Measurements from ENCODE around the gene RPP30. TPM values are rescaled to one million over a fixed set of nuclear protein-coding genes. Genes with fewer than 3 reads are reported as not detected.
"Not testable (repeated sequence)": the region's sequence is repeated elsewhere in the genome, so short reads cannot be mapped to it uniquely, and the experiment has no call there.

RPP30 gene
- polyA plus RNA-seq, 1 donor: 63.4 TPM

DNA sequence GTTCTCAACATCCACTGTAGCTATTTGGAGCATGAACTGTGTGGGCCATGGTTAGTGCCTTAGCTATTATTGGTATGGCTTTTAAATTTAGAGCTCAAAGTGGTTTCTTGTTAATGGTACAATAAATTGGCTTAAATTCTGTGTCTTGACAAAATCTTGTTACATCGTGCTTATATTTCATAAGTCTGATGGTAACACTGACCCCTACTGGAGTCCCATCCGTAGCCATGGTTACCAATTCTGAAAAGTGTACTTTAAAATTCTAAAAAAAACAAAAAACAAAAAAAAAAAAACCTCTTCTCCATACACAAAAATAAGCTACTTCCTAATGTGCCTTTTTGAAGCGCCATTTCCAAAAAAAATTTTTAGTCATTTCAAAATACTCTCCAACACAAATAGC, 6.4 kb upstream of the RPP30 start:
- no peak for DNase-seq

DNA sequence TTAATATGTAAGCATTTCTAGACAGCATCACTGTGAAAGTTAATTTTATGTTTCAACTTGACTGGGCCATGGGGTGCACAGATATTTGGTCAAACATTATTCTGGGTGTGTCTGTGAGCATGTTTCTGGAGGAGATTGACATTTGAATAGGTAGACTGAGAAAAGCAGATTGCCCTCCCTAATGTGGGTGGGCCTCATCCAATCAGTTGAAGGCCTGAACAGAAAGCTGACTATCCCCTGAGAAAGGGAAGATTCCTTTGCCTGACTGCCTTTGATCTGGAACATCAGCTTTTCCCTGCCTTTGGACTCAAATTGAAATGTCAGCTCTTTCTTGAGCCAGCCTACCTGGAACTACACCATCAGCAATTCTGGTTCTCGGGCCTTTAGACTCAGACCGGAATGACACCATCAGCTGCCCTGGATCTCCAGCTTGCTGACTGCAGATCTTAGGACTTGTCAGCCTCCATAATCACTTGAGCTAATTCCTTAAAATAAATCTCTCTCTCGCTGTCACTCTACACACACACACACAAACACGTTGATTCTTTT, 5.7 kb upstream of the RPP30 start:
- DNase-seq: no peak

DNA sequence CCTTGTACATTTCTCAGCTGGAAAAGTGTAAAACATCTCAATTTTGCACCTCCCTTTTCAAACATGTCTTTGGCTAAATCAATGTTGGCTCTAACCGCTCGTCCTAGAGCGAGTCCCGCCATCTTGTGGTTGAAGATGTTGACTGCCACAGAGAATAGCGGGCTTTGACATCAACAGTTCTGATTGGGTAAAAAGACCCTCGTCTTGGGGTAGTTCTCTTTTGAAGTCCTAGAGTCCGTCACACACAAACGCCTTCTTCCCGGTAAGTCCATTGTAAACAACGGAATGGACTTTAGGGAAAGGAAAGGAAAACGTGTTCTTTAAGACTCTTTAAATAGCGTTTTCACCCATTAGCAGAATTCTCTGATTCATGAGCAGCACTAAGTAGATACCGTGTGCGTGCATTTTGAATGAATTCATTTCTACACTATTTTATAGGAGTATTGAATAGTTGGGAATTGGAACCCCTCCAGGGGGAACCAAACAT, 452 bp upstream of the RPP30 start:
- DNase-seq: peak; percentile 71

DNA sequence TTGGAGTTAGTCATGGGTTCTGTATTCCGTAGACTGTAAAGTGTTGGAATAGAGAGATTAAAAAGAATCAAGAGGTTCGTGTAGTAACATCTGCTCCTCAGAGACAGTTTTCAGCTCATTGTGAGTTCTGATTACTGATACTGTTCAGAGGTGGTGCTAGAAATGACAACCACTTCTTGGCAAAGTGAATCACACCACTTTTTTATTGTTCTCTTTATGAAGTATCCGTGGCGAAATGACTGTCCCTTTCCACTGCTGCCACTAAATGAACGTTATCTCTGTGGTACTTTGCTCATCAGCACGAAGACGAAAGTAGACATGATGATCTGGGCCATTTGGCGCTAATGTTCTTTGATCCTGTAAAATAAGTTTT, 860 bp downstream of the RPP30 start:
- no peak for DNase-seq

DNA sequence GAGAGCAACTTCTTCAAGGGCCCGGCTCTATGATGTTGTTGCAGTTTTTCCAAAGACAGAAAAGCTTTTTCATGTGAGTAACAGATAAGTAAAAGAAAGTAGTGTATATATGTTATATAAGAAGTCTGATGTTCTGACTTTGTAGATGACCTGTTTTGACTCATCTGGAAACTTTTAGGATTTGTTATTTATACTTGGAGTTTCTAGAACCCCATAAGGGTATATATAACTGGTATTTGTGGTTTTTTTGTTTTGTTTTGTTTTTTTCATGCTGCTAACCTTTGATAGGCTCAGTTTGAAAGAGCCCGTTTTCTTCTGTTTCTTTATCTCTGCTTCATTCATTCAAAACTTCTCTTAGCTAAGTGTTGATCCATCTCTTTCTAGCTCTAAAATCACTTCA, 7.3 kb downstream of the RPP30 start:
- no peak for DNase-seq

DNA sequence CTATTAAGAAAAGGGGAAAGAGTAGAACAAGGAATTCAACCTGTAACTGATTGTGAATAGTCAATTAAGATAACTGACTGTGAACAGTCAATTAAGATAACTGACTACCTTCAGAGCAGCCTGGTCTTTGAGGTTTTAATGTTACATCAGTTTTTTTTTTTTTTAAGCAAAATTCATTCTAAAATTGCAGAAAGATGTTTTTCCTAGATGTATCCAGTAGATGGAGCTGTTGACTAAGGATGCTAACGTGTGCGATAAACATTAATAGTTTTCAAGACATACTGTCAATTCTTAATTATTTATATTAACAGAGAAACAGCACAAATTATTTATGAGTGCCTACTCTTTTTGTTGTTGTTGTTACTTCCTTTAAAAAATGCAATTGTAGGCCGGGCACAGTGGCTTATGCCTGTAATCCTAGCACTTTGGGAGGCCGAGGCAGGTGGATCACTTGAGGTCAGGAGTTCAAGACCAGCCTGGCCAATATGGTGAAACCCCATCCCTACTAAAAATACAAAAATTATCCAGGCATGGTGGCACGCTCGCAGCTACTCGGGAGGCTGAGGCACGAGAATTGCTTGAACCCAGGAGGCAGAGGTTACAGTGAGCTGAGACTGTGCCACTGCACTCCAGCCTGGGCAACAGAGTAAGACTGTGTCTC, 8.4 kb downstream of the RPP30 start:
- DNase-seq: not testable (repeated sequence)

DNA sequence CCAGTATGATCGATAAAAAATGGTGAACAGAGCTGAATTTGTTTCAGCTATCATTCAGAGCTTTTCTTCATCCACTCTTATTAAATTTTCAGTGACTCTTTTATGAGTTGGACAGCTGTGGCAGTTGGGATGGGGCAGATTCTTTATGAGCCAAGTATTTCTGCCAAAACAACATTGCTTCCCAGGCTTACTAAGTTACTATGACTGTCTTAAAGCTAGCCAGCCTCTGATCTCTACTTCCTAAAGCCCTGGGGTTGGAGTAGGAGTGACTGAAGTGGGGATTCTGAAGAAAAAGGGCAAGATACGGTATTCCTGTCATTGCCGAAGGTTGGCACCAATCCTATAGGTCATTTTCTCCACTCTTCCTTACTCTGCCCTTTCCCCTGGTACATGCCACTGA, 12.7 kb downstream of the RPP30 start:
- no peak for DNase-seq

DNA sequence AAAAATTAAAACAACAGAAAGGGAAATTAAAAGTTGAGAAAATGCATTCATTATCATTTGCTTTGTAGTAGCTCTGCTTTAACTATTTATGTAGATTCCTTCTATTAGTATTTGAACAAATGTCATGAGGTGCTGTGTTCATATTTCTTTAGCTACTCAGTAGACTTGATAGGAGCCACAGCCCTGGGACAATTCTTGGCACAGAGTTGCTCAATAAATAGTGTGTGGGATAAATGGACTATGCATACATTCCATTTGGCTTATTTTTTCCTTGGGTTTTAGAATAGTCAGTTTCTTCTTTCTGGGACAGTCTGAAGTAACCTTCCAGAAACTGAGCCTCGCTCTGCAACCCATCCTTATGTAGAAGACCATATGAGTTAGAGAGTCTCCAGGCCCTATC, 13.4 kb downstream of the RPP30 start:
- no peak for DNase-seq

DNA sequence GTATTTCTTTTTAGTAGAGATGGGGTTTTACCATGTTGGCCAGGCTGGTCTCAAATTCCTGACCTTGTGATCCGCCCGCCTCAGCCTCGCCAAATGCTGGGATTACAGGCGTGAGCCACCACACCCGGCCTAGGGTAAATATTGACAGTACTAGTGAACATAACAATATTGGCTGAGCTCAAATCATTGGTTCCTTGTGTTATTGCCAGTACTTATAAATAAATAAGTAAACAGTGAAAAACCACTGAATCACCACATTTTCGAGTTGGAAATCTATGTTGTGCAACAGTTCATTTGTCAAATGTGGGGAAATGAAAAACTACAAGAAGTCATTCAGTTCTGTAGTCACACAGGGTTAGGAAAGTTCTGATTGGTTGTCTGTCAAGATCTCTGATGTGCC, 15.8 kb downstream of the RPP30 start:
- no peak for DNase-seq

DNA sequence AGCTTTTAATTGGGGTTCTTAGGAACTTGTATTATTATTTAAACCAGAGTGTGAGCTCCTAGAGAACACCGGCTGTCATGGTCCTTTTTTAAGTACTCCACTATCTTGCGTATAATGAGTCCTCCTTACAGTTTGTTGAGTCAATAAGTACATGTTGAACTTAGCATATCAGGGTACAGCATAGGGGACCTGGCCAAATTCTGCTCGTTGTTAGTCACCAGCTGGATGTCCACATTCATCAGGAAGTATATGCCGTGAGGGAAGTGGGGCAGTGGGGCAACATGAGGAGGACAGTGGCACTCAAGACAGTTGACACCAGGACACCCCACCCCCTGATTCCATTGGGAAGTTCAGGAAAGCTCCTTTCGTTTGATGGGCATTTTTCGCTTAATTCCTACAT, 16.6 kb downstream of the RPP30 start:
- no peak for DNase-seq

DNA sequence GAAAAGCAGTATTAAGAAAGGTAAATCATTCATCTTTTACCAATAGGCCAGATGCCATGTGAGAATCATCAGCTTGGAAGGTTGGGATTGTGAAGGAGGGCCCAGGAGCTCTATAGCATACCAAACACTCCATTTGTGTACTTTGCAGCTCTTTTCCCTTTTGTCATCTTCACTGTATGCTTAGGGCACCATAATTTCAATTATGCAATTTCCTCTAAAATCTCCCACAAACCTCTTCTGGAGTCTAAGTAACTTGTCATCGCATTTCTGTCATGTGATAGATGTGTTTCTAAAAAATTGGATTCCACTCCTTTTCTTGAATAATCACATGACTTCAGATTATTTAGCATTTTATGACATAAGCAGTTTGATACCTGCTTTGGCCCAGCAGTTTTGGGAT, 17.9 kb downstream of the RPP30 start:
- DNase-seq: no peak

DNA sequence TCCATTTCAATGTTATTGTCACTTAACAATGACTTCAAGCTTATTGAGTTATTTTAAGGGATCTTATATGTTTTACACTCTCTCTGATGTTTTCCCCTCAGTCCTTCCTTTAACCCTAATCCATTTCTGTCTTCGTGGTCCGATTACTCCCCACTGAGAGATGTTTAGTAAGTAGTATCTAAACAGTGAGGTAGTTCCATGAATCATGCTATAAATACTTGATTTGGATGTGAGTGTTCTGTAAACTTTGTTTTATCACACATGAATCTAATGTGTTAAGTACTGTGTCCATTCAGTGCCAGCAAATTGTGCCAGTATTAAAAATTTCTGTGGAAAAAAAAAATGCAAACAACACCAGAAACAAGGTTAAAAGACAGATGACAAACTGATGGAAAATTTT, 18.6 kb downstream of the RPP30 start:
- DNase-seq: no peak

DNA sequence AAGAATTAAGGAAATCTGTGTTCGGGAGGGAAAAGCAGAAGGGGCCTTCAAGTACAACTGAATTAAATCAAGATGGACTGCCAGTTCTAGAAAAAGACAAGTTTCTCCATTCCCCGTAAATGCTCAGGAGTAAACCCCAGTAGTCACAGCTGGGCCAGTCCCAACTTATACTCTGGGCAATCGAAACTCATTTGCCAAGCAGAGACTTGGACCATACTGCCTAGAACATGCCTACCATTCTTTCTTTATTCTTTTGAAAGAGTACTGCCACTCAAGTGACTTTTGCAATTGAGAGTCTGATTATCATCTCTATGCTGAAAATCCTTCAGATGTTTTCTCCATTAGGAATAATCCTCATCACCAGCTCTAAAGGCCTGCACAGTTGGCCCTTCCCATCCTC, 21.4 kb downstream of the RPP30 start:
- no peak for DNase-seq

DNA sequence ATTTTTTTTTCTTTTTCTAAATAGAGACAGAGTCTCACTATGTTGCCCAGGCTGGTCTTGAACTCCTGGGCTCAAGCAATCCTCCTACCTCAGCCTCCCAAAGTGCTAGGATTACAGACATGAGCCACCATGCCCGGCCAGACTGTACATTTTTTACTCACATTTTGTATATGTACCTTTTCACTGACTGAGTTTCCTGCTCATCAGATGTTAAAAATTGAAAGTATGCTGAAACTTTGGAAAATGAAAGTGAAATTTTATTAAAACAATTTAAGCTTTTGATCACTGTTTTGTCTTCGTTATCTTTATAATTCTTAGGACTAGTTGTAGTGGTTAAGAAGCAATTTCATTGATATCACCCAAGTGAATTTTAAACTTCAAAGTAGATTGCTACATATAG, 25.1 kb downstream of the RPP30 start:
- not testable (repeated sequence) for DNase-seq

DNA sequence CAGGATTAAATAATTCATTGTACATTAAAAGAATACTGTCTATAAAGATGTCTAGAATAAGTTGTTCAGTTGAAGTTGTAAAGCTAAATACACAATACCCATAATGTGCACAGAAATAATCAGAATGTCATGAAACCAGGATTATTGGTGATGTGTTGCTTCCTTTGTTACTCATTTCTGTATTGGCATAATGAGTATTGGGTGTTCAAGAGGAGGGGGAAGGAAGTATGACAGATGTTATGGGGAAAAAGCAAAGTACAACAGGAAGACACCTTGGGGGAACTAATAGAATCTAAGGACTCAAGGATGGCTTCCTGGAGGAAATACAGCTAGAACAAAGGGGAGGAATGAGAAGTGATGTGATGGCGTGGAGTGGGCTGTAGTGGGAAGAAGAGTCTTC, 34.2 kb downstream of the RPP30 start:
- DNase-seq: no peak

DNA sequence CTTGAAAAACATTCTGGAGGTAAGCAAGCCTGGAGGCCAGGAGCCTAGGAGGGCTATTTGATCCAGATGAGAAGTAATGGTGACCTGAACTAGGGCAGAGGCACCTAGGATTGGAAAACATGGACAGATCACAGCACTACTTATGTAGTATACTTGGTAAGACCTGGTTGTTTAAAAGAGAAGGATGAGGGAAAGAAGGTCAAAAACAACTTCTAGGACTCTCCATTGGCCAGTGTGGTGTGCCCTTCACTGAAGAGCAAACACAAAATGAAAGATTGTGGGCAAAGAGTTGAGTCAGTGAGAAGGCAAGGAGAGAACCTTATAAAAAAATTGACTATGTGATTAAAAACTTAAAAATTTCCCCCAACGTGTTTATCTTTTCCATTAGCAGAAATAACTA, 34.8 kb downstream of the RPP30 start:
- DNase-seq: no peak

DNA sequence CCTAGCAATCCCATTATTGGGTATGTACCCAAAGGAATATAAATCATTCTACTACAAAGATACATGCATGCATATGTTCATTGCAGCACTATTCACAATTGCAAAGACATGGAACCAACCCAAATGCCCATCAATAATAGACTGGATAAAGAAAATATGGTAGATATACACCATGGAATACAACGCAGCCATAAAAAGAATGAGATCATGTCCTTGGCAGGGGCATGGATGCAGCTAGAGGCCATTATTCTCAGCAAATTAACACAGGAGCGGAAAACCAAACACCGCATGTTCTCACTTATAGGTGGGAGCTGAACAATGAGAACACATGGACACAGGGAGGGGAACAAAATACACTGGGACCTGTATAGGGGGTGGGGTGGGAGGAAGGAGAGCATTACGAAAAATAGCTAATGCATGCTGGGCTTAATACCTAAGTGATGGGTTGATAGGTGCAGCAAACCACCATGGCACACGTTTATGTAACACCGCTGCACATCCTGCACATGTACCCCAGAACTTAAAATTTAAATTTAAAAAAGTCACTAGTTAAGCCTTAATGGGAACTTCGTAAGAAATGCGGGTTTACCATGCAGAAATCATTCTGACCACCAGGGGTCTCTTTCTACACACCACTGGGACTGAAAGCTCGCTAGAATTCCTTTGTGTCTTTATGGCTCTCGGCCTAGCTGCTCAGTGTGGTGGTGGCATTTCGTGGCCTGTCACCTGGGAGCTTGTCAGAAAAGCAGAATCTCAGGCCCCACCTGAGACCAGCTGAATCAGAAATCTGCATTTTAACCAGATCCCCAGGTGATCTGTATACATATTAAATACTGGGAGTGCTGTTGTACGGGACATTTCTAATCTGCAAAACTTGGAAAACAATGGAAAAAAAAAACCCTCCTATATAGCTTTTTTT, 39.6 kb downstream of the RPP30 start:
- DNase-seq: peak; percentile 82

DNA sequence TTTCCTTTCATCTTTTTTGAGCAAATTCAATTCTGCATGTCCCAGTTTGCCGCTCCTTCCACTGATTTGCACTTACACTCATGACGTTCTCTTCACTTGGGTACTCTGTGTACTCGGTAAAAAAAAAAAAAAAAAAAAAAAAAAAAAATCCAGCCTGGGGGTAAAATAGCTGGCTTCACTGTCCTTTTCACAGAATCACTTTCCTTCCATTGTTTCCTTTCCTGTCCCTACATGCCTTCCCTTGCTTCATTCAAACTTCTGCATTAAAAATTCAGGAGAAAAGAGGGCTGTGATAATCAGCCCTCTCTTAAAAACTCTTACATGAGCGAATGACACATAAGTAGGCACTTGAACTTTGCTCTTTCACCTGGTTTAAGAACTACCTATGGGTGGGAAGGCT, 40.4 kb downstream of the RPP30 start:
- DNase-seq: no peak

DNA sequence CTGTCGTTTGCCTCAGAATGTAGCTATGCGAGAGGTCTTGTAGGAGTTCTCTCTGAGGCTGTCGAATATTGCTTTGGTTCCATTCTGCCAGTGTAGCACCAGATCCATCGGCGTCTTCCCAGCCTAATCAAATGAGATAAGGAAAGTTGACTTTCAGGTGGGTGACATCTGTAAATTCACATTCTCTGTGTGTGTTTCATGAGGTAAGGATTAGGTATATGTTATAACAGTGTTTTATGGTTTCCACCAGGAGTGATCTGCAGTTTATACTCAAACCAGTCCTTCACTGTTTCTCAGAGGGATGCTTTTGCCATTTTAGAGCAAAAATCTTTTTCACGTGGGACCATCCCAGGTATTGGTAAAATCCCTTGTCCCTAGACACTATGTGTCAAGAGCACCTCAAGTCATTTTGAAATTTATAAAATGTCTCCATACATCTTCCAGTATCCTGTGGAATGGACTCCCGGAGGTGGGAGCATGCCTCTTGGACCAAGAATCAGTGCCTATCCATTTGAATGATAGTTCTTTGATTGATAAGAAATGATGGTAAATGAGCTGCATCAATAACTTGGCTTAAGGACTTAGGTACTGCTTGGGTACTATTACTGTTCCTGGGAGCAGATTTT, 41.2 kb downstream of the RPP30 start:
- DNase-seq: no peak

DNA sequence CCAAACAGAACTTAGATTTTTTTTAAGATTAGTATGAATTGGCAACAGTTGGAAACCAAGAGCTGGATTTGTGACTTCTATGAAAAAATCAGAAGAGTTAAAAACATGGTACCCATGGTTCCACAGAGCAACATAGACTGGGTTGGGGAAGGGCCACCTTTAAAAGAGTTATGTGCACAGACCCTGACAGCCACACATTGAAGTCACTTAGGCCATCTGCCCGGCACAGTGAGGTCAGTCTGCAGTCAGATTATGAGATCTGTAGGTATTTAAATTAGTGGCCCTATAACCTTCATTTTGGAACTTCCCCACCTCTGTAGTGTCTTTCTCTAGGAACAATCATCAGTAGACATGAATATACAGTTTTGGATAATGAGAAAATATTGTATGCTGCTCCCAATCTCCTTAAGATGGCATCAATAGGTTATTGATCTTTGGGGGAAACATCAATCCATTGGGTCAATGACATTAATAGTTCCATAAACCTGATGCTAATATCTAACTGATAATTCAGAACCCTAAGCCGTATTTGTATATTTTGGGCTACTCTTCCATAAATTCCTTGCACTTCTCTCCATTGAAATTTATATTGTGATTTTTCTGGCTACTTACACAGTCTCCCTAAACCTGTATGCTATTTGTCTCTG, 42.1 kb downstream of the RPP30 start:
- DNase-seq: no peak

DNA sequence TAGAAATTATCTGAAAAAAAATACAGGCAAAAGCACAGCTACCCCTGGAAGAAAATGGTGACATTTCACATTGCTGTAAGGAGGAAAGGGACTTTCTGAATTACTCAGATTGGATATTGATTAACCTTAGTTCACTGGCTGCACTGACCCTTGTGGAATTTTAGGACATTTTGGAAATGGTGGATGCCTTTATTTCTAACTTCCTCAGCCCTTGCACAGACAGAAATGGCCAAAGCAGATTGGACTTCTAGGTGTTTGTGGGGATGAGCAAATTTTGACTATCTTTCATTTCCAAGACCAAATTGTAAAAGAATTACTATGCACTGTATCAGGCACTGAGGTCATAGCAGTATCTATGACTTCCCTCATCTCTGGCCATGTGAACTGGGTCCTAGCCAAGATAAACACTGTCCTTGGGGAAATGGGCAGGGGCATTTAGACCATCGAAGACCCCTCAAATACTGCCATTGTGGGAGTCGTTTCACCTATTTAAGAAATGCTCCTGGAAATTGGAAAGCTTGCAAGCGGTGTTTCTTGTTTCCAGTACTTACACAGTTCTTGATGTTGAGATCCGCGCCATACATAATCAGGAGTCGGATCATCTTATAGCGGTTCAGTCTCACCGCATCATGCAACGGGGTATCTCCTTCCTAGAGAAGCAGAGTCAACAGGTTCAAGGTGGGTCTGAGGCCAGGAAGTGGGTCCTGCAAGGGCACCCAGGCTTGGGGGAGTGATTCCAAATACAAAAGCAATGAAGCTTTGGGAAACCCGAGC, 43.4 kb downstream of the RPP30 start:
- DNase-seq: no peak

DNA sequence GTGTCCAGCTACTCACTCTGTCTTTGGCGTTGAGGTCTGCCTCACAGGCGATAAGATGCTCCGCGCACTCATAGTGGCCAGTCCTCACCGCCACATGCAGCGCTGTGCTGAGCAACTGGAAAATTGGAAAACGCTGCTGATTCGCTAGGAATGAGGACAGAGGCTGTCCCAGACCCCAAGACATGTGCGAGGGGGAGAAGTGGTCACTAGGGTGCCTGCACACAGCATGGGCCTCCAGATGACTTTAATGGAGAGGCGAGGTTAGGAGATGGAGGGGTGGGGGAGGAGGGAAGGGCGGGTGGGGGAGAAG, 43.9 kb downstream of the RPP30 start:
- no peak for DNase-seq

Measured in left kidney (tissue), 2 donors.